Kidney epithelial cell (primary cell): ENCODE measurements around the gene RALGPS1. TPM values are rescaled to one million over a fixed set of nuclear protein-coding genes. Genes with fewer than 3 reads are reported as not detected.

Experiments used
- DNase-seq: peaks from one replicate; pipeline ENCODE4 v3.0.0-alpha.2; 2010; ENCODE audit warnings: low read depth
- H3K27me3 ChIP-seq: 2 replicates; pipeline ENCODE4 v1.6.0; 2011; ENCODE audit warnings: low read length; ENCODE audit not compliant: control insufficient read depth, insufficient read depth
- H3K36me3 ChIP-seq: 2 replicates; pipeline ENCODE4 v1.5.1; 2011; ENCODE audit warnings: low read length; ENCODE audit not compliant: control insufficient read depth, insufficient read depth
- H3K4me3 ChIP-seq: 2 replicates; pipeline ENCODE4 v1.5.1; 2011; ENCODE audit warnings: low read depth, mild to moderate bottlenecking, control low read depth, low read length
- CTCF ChIP-seq: IDR thresholded peaks from 2 replicates; pipeline ENCODE4 v1.5.1; 2011; ENCODE audit warnings: mild to moderate bottlenecking, moderate library complexity, low read length, control low read depth, inconsistent platforms; ENCODE audit not compliant: insufficient read depth, poor library complexity, severe bottlenecking
- total RNA-seq: library from RNA; depleted of rRNA; stranded (reverse); fragments of >200 nt; gene quantifications from 2 replicates; pipeline ENCODE4 v1.2.3, GENCODE V29; 2015

The RALGPS1 gene
- total RNA-seq, 1 donor from 2014 or later = 5.6 TPM

- Histone ChIP-seq H3K4me3 (no peak overlapping the region), H3K27me3 (no peaks in the 10 kb centered on the region), H3K36me3 (no peaks in the 10 kb centered on the region)
- no peak for TF ChIP-seq CTCF
- DNase-seq = no peak
Measured at GRCh38 chr9:127133739-127134167, 219.2 kb downstream of the RALGPS1 start.

GRCh38 chr9:127135056-127135745, 220.6 kb downstream of the RALGPS1 start:
- no peak for TF ChIP-seq CTCF
- no peak for DNase-seq
- H3K27me3 ChIP-seq = no peaks in the 10 kb centered on the region
- H3K36me3 ChIP-seq = no peaks in the 10 kb centered on the region
- H3K4me3 ChIP-seq = no peak overlapping the region

GRCh38 chr9:127136081-127136879, 221.7 kb downstream of the RALGPS1 start:
- no peak for DNase-seq
- no peak for TF ChIP-seq CTCF
- no peaks in the 10 kb centered on the region for H3K36me3 ChIP-seq
- H3K27me3 ChIP-seq = no peaks in the 10 kb centered on the region
- H3K4me3 ChIP-seq = no peak overlapping the region

- H3K4me3 ChIP-seq = no peak overlapping the region
Measured at GRCh38 chr9:127136880-127137639, 222.5 kb downstream of the RALGPS1 start.

GRCh38 chr9:127137640-127138360, 223.2 kb downstream of the RALGPS1 start:
- Histone ChIP-seq H3K36me3 (no peaks in the 10 kb centered on the region), H3K27me3 (no peaks in the 10 kb centered on the region), H3K4me3 (no peak overlapping the region)
- no peak for DNase-seq
- no peak for TF ChIP-seq CTCF

More at GRCh38 chr9:127136880-127137639, 222.5 kb downstream of the RALGPS1 start:
- H3K27me3 ChIP-seq = no peaks in the 10 kb centered on the region
- TF ChIP-seq CTCF = no peak
- H3K36me3 ChIP-seq = no peaks in the 10 kb centered on the region
- no peak for DNase-seq
